Psoas muscle (tissue), 8 donors: ENCODE measurements around the gene TBL1XR1. TPM values are rescaled to one million over a fixed set of nuclear protein-coding genes. Genes with fewer than 3 reads are reported as not detected.

Experiments
- ATAC-seq, 4 donors: fragments of 200-7000 bp; cut with Tn5 transposase; one replicate each; pipeline ENCODE4 v1.9.1; 2020; ENCODE audit warnings: moderate library complexity in 3 of 4, mild to moderate bottlenecking in 2 of 4
- DNase-seq, 2 donors: peaks; one replicate each; pipeline ENCODE4 v3.0.0-alpha.2; 2020
- H3K27ac ChIP-seq: fragments of 200-600 bp; one replicate; pipeline ENCODE4 v1.8.0; 2022
- H3K27me3 ChIP-seq, 3 donors: fragments of 200-600 bp in 1 of 3; one replicate each; pipeline versions ENCODE4 v1.6.1 to v1.8.0; 2013 to 2022; ENCODE audit warnings: low read length in 2 of 3, mild to moderate bottlenecking in 2 of 3, moderate library complexity in 1 of 3; ENCODE audit not compliant: insufficient read depth in 3 of 3
- H3K36me3 ChIP-seq, 2 donors: fragments of 200-600 bp in 1 of 2; one replicate each; pipeline versions ENCODE4 v1.6.1 to v1.8.0; 2013 to 2022; ENCODE audit warnings: low read depth in 1 of 2, mild to moderate bottlenecking in 1 of 2, moderate library complexity in 1 of 2; ENCODE audit not compliant: insufficient read depth in 1 of 2
- H3K4me1 ChIP-seq: fragments of 200-600 bp; one replicate; pipeline ENCODE4 v1.8.0; 2022
- H3K4me3 ChIP-seq: fragments of 200-600 bp; one replicate; pipeline ENCODE4 v1.8.0; 2022; ENCODE audit warnings: mild to moderate bottlenecking
- H3K9me3 ChIP-seq: fragments of 200-600 bp; one replicate; pipeline ENCODE4 v1.8.0; 2022
- CTCF ChIP-seq: fragments of 200-600 bp; IDR thresholded peaks from one replicate; pipeline ENCODE4 v1.8.0; 2022; ENCODE audit warnings: antibody characterized with exemption
- WGBS, 3 donors: extraction: QIAGEN DNeasy Blood & Tissue Kit; methylation state at CpG; one replicate each; pipeline versions ENCODE4 v1.1.6 to v1.1.7; 2013; 5-methylcytosine and 5-hydroxymethylcytosine counted together
- intact Hi-C, 2 donors: fragments of 100-400 bp; cut with DNase I; formaldehyde crosslinking; loops; one replicate each; pipeline versions ENCODE4 v1.11.0 to v1.14.2; 2022
- polyA plus RNA-seq, 3 donors: library from polyadenylated mRNA; stranded (reverse); fragments of 200-250 nt; gene quantifications; one replicate each; pipeline ENCODE4 v1.2.3, GENCODE V29; 2013
- total RNA-seq, 4 donors: library from RNA; stranded (reverse); fragmentation: NEBNext Ultra II Directional in 2 of 4; extraction: Animal tissue kit (Norgen Biotek cat#: 25700) in 2 of 4; gene quantifications; one replicate each; pipeline versions ENCODE4 v1.2.1 to v1.2.4, GENCODE V29; 2021 to 2023
- donor health status: healthy with polysubstance abuse.
- donor health status: DM: no; HTN: no; CAD: no; lungs with moderate emphysema.
- donor health status: Bipolar disorder and iron deficiency.
- donor health status: healthy.
- donor health status: DM: yes; HTN: yes; CAD: no.
- donor health status: DM: no; HTN: no; CAD: no.
- donor health status: DM: no; HTN: no; CAD: no.
- donor health status: DM: yes; HTN: yes; CAD: no.

TBL1XR1 gene
- total and polyA plus RNA-seq, 7 donors = 7.3 to 97.4 (median 58.6) TPM

GRCh38 chr3:177119829-177120228 is 77.5 kb downstream of the TBL1XR1 start:
- Histone ChIP-seq H3K36me3 (no peaks in the 10 kb centered on the region), H3K27ac (no peak overlapping the region), H3K4me3 (no peak overlapping the region), H3K27me3 (no peaks in the 10 kb centered on the region), H3K9me3 (no peaks in the 10 kb centered on the region), H3K4me1 (peaks cover 55% of the 10 kb centered on the region)
- ATAC-seq = no peak
- DNase-seq = no peak
- no peak for TF ChIP-seq CTCF
- WGBS, 3 donors = 80 to 99% (median 80%) methylated on average over 3 of the region's 3 CpGs
- intact Hi-C loops = loop anchor here (5.0 to 10.0 kb wide), 2 partner anchors 65 to 72 kb away; no protein-coding TSS in a partner anchor

DNA sequence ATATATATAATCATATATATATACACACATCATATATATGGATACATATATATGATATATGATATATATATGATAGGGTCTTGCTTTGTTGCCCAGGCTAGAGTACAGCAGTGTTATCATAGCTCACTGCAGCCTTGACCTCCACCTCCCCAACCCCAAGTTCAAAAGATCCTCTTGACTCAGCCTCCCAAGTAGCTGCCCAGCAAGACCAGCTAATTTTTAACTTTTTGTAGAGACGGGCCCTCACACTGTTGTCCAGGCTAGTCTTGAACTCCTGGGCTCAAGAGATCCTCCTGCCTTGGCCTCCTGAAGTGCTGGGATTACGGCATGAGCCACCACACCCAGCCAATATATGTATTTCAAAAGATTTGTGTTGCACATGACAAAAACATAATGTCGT is 83.0 kb downstream of the TBL1XR1 start:
- WGBS, 3 donors = 64 to 67% (median 66%) methylated on average over 3 of the region's 3 CpGs
- TF ChIP-seq CTCF = no peak
- Histone ChIP-seq H3K4me1 (peaks cover 56% of the 10 kb centered on the region), H3K4me3 (no peak overlapping the region), H3K27ac (no peak overlapping the region), H3K27me3 (no peaks in the 10 kb centered on the region), H3K9me3 (no peaks in the 10 kb centered on the region), H3K36me3 (no peaks in the 10 kb centered on the region)
- no peak for DNase-seq
- intact Hi-C loops = no loop called here
- no peak for ATAC-seq

DNA sequence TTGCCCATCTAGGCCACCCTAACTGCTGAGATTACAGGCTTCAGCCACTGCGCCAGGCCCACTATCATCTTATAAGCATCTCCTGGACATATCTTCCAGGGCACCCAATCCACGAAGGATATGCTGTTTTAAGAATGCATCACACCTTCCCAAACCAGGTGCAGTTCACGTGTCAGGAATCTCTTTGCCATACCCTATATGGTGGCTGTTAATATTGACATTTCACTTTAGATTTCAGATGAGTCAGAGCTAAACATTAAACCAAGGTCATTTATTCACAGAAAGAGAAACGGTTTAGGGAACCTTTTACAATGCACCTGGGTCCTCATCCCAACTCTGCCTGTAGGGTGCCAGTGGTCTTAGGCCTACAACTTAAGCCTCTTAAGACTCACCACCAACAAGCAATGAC is 85.7 kb downstream of the TBL1XR1 start:
- 80 to 89% (median 86%) methylated on average over 4 of the region's 4 CpGs for WGBS, 3 donors
- Histone ChIP-seq H3K27ac (no peak overlapping the region), H3K4me3 (no peak overlapping the region), H3K9me3 (no peaks in the 10 kb centered on the region), H3K36me3 (no peaks in the 10 kb centered on the region), H3K4me1 (peaks cover 53% of the 10 kb centered on the region), H3K27me3 (no peaks in the 10 kb centered on the region)
- ATAC-seq (no peak), DNase-seq (no peak)
- no peak for TF ChIP-seq CTCF
- intact Hi-C loops = no loop called here

DNA sequence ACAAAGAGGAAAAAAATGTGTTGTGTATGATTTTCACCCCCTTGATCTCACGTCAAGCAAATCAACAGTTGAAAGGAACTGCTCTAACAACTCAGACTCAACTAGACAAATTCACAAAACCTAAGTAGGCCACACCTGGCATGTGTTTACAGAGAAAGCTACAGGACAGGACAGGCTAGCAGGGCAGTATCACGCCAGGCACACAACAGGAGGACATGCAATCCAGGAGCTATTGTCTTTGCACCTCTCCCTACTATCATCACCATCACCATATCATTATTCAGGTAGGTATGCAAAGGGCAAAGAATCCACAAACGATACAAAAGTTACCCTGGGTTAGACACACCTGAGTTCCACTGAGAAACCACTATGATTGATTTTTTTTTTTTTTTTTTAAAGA is 86.4 kb downstream of the TBL1XR1 start:
- no peak for ATAC-seq
- Histone ChIP-seq H3K4me3 (no peak overlapping the region), H3K9me3 (no peaks in the 10 kb centered on the region), H3K27me3 (no peaks in the 10 kb centered on the region), H3K27ac (no peak overlapping the region), H3K4me1 (peaks cover 53% of the 10 kb centered on the region), H3K36me3 (no peaks in the 10 kb centered on the region)
- DNase-seq = no peak
- intact Hi-C loops = no loop called here
- WGBS, 3 donors = 88 to 96% (median 90%) methylated on average over 3 of the region's 3 CpGs
- no peak for TF ChIP-seq CTCF

DNA sequence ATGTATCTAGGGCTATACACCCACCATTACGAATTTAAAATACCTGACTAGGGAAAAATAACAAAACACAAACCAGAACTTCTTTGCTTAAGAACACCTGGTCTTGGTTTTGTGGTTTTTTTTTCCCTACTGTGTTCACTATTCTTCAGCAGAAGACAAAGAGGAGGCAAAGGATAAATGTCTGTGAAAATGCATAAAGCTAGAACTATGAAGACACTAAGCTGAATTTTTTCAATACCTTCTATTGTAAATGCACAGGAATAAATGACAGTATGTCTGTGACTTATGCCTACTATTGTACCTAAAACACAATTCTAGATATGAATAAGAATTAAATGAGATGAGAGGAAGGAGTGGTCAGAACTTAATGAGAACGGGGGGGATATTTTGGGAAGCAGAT is 86.9 kb downstream of the TBL1XR1 start:
- Histone ChIP-seq H3K4me1 (peaks cover 57% of the 10 kb centered on the region), H3K36me3 (no peaks in the 10 kb centered on the region), H3K9me3 (no peaks in the 10 kb centered on the region), H3K27ac (no peak overlapping the region), H3K27me3 (no peaks in the 10 kb centered on the region), H3K4me3 (no peak overlapping the region)
- WGBS, 3 donors = 76 to 85% (median 83%) methylated on average over 2 of the region's 2 CpGs
- intact Hi-C loops = no loop called here
- no peak for TF ChIP-seq CTCF
- no peak for DNase-seq
- no peak for ATAC-seq
